ENCODE measurements around the gene ASIC4.

The ASIC4 gene

DNA sequence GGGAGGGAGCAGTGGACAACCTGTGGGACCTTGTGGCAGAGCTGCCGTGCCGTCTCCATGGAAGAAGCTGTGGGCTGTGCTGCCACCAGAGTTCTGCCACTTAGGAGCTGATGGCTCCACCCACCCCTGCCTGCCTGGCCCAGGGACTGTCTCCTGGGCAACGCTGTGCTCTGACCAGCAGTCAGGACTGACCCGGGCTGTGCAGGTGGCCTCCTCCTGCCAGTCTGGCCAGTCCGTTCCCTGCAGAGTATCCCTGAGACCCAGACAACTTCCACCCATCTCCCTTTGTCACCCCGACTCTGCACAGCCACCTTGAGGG is 12.8 kb downstream of the ASIC4 start:
- DNase-seq (ENCODE audit: low read depth in 1 of 2, low spot score in 1 of 2) = no peak
- H3K4me3 ChIP-seq (replicated peaks; ENCODE audit: insufficient read depth, low read length) = no peak overlapping the region
- H3K27me3 ChIP-seq (ENCODE audit: insufficient read depth, poor library complexity, severe bottlenecking) = peaks cover 75% of the 10 kb centered on the region
- no peak overlapping the region for H3K27ac ChIP-seq (replicated peaks)
- TF ChIP-seq GABPA (IDR thresholded peaks at IDR 0.05; ENCODE audit: low read depth) = no peak
- TF ChIP-seq POLR2AphosphoS5 (IDR thresholded peaks at IDR 0.05; ENCODE audit: low read depth) = no peak
- TF ChIP-seq SPI1 (IDR thresholded peaks at IDR 0.05; ENCODE audit: borderline replicate concordance, low read depth) = no peak
- TF ChIP-seq, protein P1, sequence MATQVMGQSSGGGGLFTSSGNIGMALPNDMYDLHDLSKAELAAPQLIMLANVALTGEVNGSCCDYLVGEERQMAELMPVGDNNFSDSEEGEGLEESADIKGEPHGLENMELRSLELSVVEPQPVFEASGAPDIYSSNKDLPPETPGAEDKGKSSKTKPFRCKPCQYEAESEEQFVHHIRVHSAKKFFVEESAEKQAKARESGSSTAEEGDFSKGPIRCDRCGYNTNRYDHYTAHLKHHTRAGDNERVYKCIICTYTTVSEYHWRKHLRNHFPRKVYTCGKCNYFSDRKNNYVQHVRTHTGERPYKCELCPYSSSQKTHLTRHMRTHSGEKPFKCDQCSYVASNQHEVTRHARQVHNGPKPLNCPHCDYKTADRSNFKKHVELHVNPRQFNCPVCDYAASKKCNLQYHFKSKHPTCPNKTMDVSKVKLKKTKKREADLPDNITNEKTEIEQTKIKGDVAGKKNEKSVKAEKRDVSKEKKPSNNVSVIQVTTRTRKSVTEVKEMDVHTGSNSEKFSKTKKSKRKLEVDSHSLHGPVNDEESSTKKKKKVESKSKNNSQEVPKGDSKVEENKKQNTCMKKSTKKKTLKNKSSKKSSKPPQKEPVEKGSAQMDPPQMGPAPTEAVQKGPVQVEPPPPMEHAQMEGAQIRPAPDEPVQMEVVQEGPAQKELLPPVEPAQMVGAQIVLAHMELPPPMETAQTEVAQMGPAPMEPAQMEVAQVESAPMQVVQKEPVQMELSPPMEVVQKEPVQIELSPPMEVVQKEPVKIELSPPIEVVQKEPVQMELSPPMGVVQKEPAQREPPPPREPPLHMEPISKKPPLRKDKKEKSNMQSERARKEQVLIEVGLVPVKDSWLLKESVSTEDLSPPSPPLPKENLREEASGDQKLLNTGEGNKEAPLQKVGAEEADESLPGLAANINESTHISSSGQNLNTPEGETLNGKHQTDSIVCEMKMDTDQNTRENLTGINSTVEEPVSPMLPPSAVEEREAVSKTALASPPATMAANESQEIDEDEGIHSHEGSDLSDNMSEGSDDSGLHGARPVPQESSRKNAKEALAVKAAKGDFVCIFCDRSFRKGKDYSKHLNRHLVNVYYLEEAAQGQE (IDR thresholded peaks at IDR 0.05; ENCODE audit: insufficient replicate concordance, low read depth) = no peak
- TF ChIP-seq, protein P2, sequence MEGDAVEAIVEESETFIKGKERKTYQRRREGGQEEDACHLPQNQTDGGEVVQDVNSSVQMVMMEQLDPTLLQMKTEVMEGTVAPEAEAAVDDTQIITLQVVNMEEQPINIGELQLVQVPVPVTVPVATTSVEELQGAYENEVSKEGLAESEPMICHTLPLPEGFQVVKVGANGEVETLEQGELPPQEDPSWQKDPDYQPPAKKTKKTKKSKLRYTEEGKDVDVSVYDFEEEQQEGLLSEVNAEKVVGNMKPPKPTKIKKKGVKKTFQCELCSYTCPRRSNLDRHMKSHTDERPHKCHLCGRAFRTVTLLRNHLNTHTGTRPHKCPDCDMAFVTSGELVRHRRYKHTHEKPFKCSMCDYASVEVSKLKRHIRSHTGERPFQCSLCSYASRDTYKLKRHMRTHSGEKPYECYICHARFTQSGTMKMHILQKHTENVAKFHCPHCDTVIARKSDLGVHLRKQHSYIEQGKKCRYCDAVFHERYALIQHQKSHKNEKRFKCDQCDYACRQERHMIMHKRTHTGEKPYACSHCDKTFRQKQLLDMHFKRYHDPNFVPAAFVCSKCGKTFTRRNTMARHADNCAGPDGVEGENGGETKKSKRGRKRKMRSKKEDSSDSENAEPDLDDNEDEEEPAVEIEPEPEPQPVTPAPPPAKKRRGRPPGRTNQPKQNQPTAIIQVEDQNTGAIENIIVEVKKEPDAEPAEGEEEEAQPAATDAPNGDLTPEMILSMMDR (IDR thresholded peaks at IDR 0.05; ENCODE audit: insufficient read depth, low read length) = no peak

DNA sequence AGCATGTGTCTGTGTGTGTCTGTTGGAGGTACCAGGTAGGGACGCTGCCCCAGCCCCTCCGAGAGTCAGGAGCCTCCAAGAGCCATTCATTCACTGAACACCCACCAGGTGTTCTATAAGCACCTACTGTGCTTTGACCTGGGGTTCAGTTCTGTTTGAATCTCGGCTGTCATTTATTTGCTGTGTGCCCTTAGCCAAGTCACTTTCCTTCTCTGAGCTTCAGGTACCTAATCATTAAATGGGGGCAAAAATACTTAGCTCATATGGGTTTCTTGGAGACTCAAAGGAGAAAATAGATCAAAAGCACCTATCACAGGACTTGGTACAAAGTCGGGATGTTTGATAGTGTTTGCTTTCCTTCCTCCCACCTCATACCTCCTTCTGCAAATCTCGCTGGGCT is 13.2 kb downstream of the ASIC4 start:
- DNase-seq (ENCODE audit: low read depth in 1 of 2, low spot score in 1 of 2) = no peak
- Histone ChIP-seq H3K27me3 (ENCODE audit: insufficient read depth, poor library complexity, severe bottlenecking) (peaks cover 74% of the 10 kb centered on the region), H3K27ac (replicated peaks) (no peak overlapping the region), H3K4me3 (replicated peaks; ENCODE audit: insufficient read depth, low read length) (no peak overlapping the region)
- no peak for TF ChIP-seq POLR2AphosphoS5 (IDR thresholded peaks at IDR 0.05; ENCODE audit: low read depth)
- TF ChIP-seq, protein P1 (IDR thresholded peaks at IDR 0.05; ENCODE audit: insufficient replicate concordance, low read depth) = no peak
- TF ChIP-seq SPI1 (IDR thresholded peaks at IDR 0.05; ENCODE audit: borderline replicate concordance, low read depth) = no peak
- no peak for TF ChIP-seq GABPA (IDR thresholded peaks at IDR 0.05; ENCODE audit: low read depth)
- TF ChIP-seq, protein P2 (IDR thresholded peaks at IDR 0.05; ENCODE audit: insufficient read depth, low read length) = no peak

DNA sequence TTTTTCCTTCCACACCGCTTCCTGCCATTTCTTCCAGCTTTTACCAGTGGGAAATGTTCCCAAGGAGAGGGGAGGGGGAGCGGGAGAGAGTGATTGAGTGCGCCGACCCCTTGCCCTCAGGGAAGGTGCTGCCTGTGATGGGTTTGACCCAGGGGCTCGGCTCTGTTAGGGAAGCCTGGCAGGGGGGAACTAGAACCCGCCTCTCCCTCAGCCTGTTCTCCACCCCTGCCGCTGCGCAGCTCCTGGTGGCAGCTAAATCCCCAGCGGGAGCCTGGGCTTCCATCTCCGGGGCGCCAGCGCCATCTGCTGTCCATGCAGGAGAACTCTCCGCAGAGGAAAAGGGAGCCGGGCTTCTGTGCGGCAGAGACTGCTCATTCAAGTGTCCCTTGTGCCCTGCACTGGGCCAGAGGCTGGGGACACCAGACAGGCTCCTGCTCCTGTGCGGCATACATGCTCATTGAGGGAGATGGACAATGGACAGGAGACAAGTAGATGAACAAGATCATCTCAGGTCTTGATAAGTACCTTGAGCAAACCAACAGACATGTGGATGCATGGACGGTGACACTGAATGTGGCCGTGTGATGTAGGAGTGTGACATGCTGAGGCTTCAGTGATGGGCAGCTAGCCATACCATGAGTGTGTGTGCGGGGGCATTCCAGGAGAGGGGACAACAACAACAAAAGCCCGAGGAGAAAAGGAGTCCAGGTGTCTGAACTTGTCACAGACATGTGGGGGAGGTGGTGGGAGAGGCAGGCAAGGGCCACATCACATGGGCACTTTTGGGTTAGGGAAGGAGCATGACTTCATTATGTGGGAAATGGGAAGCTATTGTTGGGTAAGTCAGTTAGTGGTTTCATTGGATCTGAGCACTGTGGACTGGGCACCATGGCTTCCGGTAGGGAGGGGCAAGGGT is 16.0 kb downstream of the ASIC4 start:
- peak; percentile 58 to 85 for DNase-seq (ENCODE audit: low read depth in 1 of 2, low spot score in 1 of 2)
- no peak overlapping the region for H3K27ac ChIP-seq (replicated peaks)
- H3K27me3 ChIP-seq (ENCODE audit: insufficient read depth, poor library complexity, severe bottlenecking) = peaks cover 47% of the 10 kb centered on the region
- H3K4me3 ChIP-seq (replicated peaks; ENCODE audit: insufficient read depth, low read length) = no peak overlapping the region
- TF ChIP-seq, protein P2 (IDR thresholded peaks at IDR 0.05; ENCODE audit: insufficient read depth, low read length) = peak; percentile 75
- TF ChIP-seq SPI1 (IDR thresholded peaks at IDR 0.05; ENCODE audit: borderline replicate concordance, low read depth) (no peak), GABPA (IDR thresholded peaks at IDR 0.05; ENCODE audit: low read depth) (no peak), POLR2AphosphoS5 (IDR thresholded peaks at IDR 0.05; ENCODE audit: low read depth) (no peak)

All from HL-60 (cell line).